Measurements from ENCODE around the gene CEP83.

CEP83 gene

DNA sequence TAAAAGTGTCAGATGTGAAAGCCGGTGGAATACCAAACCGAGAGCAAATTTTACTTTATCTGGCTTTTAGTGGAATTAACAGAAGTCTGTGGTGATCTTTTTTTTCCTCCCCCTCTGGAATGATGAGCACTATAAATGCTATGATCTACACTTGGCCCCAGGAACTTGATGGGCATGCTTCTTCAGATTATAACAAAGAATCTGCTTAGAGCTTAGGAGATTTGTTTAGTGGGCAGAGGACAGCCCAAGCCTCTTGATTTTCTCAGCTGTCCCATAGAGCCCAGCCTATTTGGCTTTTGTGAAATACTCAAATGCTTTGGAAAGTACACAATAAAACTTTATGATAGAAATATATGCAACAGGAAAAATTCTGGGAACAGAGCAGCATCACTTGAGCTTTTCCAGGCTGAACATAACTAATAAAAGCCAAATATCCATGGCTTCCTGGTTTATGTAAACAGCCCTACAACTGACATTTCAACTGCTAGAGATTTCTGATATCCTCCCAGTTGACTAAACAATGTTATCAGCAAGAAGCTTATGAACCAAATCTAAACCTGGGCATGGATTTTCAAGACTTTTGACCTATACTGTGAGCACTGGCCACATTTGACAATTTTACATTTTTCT is 161.7 kb downstream of the CEP83 start:
- no peaks in the 10 kb centered on the region for H3K4me1 ChIP-seq (ENCODE audit: control insufficient read depth, low read depth, low read length)
- H3K27me3 ChIP-seq (ENCODE audit: control insufficient read depth, insufficient read depth, low read length) = no peaks in the 10 kb centered on the region

DNA sequence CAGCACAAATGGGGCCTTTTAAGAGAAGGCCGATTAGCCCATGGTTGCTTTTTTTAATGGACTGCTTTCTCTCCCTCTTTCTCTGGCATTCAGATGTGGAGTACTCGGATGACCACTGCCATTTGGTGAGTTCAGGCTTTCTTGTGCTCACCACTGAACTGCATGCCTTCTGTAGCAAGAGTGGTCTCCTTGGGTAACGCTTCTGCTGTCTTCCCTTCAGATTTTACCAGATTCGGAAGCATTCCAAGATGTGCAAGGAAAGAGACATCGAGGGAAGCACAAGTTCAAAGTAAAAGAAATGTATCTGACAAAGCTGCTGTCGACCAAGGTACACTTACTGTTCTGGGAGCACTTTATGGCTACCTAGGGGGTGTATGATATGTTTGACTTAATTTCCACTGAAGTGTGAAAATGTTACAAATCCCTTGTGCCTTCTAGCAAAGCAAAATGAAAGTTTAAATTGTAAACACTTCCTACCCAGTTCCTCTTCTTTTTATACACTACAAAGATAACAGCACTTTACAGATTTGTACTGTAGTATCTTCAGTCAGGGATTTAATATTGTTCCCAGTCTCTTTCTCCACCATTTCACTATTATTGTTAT is 162.5 kb downstream of the CEP83 start:
- H3K9me3 ChIP-seq (ENCODE audit: control insufficient read depth, low read depth, low read length) = no peaks in the 10 kb centered on the region
- H3K4me1 ChIP-seq (ENCODE audit: control insufficient read depth, low read depth, low read length) = no peaks in the 10 kb centered on the region
- H3K4me3 ChIP-seq (ENCODE audit: low read length) = no peak overlapping the region
- no peak overlapping the region for H3K27ac ChIP-seq (ENCODE audit: low read length)
- H3K36me3 ChIP-seq (ENCODE audit: control insufficient read depth, low read depth, low read length) = no peaks in the 10 kb centered on the region
- H3K9ac ChIP-seq (ENCODE audit: low read length) = no peak overlapping the region
- H3K27me3 ChIP-seq (ENCODE audit: control insufficient read depth, insufficient read depth, low read length) = no peaks in the 10 kb centered on the region

More for the DNA sequence above, 161.7 kb downstream of the CEP83 start:
- H3K9me3 ChIP-seq (ENCODE audit: control insufficient read depth, low read depth, low read length) = no peaks in the 10 kb centered on the region
- H3K9ac ChIP-seq (ENCODE audit: low read length) = no peak overlapping the region
- no peak overlapping the region for H3K4me3 ChIP-seq (ENCODE audit: low read length)
- no peak overlapping the region for H3K27ac ChIP-seq (ENCODE audit: low read length)
- no peaks in the 10 kb centered on the region for H3K36me3 ChIP-seq (ENCODE audit: control insufficient read depth, low read depth, low read length)

GRCh38 chr12:94290353-94290752 is 169.3 kb downstream of the CEP83 start:
- Histone ChIP-seq H3K9ac (ENCODE audit: low read length) (no peak overlapping the region), H3K27ac (ENCODE audit: low read length) (no peak overlapping the region), H3K4me1 (ENCODE audit: control insufficient read depth, low read depth, low read length) (peaks cover 14% of the 10 kb centered on the region), H3K27me3 (ENCODE audit: control insufficient read depth, insufficient read depth, low read length) (no peaks in the 10 kb centered on the region), H3K4me3 (ENCODE audit: low read length) (no peak overlapping the region), H3K9me3 (ENCODE audit: control insufficient read depth, low read depth, low read length) (no peaks in the 10 kb centered on the region), H3K36me3 (ENCODE audit: control insufficient read depth, low read depth, low read length) (no peaks in the 10 kb centered on the region)

- no peaks in the 10 kb centered on the region for H3K27me3 ChIP-seq (ENCODE audit: control insufficient read depth, insufficient read depth, low read length)
- H3K36me3 ChIP-seq (ENCODE audit: control insufficient read depth, low read depth, low read length) = no peaks in the 10 kb centered on the region
- no peaks in the 10 kb centered on the region for H3K9me3 ChIP-seq (ENCODE audit: control insufficient read depth, low read depth, low read length)
- no peak overlapping the region for H3K9ac ChIP-seq (ENCODE audit: low read length)
- H3K27ac ChIP-seq (ENCODE audit: low read length) = no peak overlapping the region
- no peak overlapping the region for H3K4me3 ChIP-seq (ENCODE audit: low read length)
- H3K4me1 ChIP-seq (ENCODE audit: control insufficient read depth, low read depth, low read length) = peaks cover 14% of the 10 kb centered on the region
These were observed 170.0 kb downstream of the CEP83 start for GRCh38 chr12:94289461-94290312.

DNA sequence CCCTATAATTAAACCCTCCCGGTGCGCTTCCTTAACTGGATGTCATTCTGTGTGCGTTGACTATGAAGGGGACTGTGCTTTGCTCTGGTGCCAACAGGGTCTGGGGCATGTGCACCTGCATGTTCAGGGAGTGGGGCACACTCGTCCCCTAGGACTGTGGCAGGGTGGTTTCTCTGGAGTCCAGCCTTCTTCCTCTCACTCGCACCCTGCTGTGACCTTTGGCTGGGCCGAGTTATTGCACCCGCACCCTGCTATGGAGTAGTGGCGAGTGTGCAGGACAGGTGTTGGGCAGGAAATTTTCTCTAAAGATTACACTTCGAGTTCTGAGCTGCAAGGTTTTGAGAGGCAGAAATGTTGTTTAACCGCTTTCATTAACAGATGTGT is 172.4 kb downstream of the CEP83 start:
- peaks cover 14% of the 10 kb centered on the region for H3K4me1 ChIP-seq (ENCODE audit: control insufficient read depth, low read depth, low read length)
- H3K27ac ChIP-seq (ENCODE audit: low read length) = no peak overlapping the region
- no peak overlapping the region for H3K9ac ChIP-seq (ENCODE audit: low read length)
- H3K27me3 ChIP-seq (ENCODE audit: control insufficient read depth, insufficient read depth, low read length) = no peaks in the 10 kb centered on the region
- H3K4me3 ChIP-seq (ENCODE audit: low read length) = no peak overlapping the region
- H3K36me3 ChIP-seq (ENCODE audit: control insufficient read depth, low read depth, low read length) = no peaks in the 10 kb centered on the region
- H3K9me3 ChIP-seq (ENCODE audit: control insufficient read depth, low read depth, low read length) = no peaks in the 10 kb centered on the region

GRCh38 chr12:94286583-94287244 is 173.0 kb downstream of the CEP83 start:
- Histone ChIP-seq H3K27ac (ENCODE audit: low read length) (no peak overlapping the region), H3K4me3 (ENCODE audit: low read length) (no peak overlapping the region), H3K36me3 (ENCODE audit: control insufficient read depth, low read depth, low read length) (no peaks in the 10 kb centered on the region), H3K4me1 (ENCODE audit: control insufficient read depth, low read depth, low read length) (peaks cover 14% of the 10 kb centered on the region), H3K9me3 (ENCODE audit: control insufficient read depth, low read depth, low read length) (no peaks in the 10 kb centered on the region), H3K27me3 (ENCODE audit: control insufficient read depth, insufficient read depth, low read length) (no peaks in the 10 kb centered on the region), H3K9ac (ENCODE audit: low read length) (no peak overlapping the region)

DNA sequence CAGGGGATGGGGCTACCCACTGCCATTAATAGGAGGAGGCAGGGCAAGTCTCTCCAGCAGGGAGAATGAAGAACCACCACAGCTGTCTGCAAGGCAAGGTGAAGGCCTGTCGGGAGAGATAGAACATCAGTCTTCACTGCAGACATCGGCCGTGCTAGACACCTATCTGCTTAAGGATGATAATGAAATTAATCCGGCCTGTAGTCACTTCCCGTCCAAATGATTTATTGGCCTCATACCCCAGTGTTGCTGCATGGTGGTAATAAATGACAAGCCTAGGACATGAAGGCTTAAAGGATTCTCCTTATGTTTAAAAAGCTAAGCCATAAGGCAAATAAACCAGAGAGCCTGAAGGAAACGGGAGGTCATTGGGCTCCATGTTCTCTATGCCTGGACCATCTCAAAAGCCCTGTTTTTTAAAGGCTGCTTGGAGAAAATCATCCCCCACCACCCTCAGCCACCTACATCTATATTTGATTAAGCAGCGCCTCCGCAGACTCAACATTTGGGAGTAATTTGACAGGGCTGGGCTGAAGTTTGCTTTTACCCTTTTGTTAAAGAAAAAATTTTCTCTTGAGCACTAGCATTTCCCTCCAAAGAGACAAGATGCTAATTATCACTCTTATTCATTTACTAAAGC is 173.6 kb downstream of the CEP83 start:
- Histone ChIP-seq H3K4me1 (ENCODE audit: control insufficient read depth, low read depth, low read length) (peaks cover 14% of the 10 kb centered on the region), H3K9ac (ENCODE audit: low read length) (no peak overlapping the region), H3K4me3 (ENCODE audit: low read length) (no peak overlapping the region), H3K36me3 (ENCODE audit: control insufficient read depth, low read depth, low read length) (no peaks in the 10 kb centered on the region), H3K27ac (ENCODE audit: low read length) (no peak overlapping the region), H3K9me3 (ENCODE audit: control insufficient read depth, low read depth, low read length) (no peaks in the 10 kb centered on the region), H3K27me3 (ENCODE audit: control insufficient read depth, insufficient read depth, low read length) (no peaks in the 10 kb centered on the region)

DNA sequence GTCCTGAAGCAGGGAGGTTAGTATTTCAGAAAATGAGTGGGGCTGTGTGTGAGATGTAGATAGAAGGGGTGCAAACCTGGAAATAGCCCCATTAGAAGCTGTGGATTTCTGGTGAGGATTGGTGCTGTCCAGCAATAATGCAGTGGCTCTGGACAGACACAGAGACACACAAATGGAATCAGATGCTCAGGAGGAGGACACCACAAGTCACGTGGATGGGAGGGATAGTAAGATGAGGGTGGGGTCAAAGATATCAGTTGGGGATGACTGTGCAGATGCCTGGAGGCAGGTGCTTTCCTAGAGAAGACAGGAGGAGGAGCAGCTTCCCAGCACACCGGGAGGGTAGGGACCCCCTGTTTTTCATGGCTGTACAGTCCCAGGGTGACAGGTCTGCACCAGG is 174.8 kb downstream of the CEP83 start:
- Histone ChIP-seq H3K9me3 (ENCODE audit: control insufficient read depth, low read depth, low read length) (no peaks in the 10 kb centered on the region), H3K9ac (ENCODE audit: low read length) (no peak overlapping the region), H3K4me3 (ENCODE audit: low read length) (no peak overlapping the region), H3K36me3 (ENCODE audit: control insufficient read depth, low read depth, low read length) (no peaks in the 10 kb centered on the region), H3K27ac (ENCODE audit: low read length) (no peak overlapping the region), H3K4me1 (ENCODE audit: control insufficient read depth, low read depth, low read length) (peaks cover 14% of the 10 kb centered on the region), H3K27me3 (ENCODE audit: control insufficient read depth, insufficient read depth, low read length) (no peaks in the 10 kb centered on the region)

DNA sequence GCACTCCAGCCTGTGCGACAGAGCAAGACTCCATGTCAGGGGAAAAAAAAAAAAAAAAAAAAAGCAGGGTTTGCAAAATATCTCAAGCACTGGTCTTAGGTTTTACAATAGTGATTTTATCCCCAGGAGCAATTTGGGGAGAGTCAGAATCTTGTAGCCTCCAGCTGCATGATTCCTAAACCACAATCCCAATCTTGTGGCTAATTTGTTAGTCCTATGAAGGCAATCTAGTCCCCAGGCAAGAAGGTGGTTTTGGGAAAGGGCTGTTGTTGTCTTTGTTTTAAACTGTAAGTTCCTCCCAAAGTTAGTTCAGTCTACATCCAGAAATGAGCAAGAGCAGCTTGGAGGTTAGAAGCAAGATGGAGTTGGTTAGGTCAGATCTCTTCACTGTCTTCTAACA is 175.6 kb downstream of the CEP83 start:
- Histone ChIP-seq H3K9ac (ENCODE audit: low read length) (no peak overlapping the region), H3K9me3 (ENCODE audit: control insufficient read depth, low read depth, low read length) (no peaks in the 10 kb centered on the region), H3K4me1 (ENCODE audit: control insufficient read depth, low read depth, low read length) (peaks cover 14% of the 10 kb centered on the region), H3K27me3 (ENCODE audit: control insufficient read depth, insufficient read depth, low read length) (no peaks in the 10 kb centered on the region), H3K27ac (ENCODE audit: low read length) (no peak overlapping the region), H3K4me3 (ENCODE audit: low read length) (no peak overlapping the region), H3K36me3 (ENCODE audit: control insufficient read depth, low read depth, low read length) (no peaks in the 10 kb centered on the region)

DNA sequence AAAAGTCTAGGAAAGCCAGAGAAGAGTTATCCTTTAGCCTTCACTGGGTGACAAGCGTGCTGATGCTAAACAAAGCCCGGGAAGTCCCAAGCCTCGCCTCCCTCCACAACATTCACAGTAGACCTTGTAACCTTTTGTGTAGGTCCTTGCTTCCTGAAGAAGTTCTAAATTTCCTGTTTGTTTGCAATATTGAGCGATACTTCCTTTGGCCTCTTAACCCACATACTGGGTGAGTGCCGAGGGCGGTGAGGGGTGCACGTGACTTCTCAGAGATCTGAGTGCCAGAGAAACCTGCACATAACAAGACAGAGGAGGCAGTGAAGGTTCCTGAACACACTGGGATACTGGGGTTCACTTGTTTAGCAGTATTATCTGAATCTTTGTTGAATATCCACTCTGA is 177.0 kb downstream of the CEP83 start:
- Histone ChIP-seq H3K9ac (ENCODE audit: low read length) (no peak overlapping the region), H3K27ac (ENCODE audit: low read length) (no peak overlapping the region)

GRCh38 chr12:94280063-94280462 is 179.6 kb downstream of the CEP83 start:
- no peaks in the 10 kb centered on the region for H3K27me3 ChIP-seq (ENCODE audit: control insufficient read depth, insufficient read depth, low read length)
- no peak overlapping the region for H3K27ac ChIP-seq (ENCODE audit: low read length)
- H3K9me3 ChIP-seq (ENCODE audit: control insufficient read depth, low read depth, low read length) = no peaks in the 10 kb centered on the region
- H3K9ac ChIP-seq (ENCODE audit: low read length) = no peak overlapping the region
- no peaks in the 10 kb centered on the region for H3K4me1 ChIP-seq (ENCODE audit: control insufficient read depth, low read depth, low read length)
- no peak overlapping the region for H3K4me3 ChIP-seq (ENCODE audit: low read length)
- H3K36me3 ChIP-seq (ENCODE audit: control insufficient read depth, low read depth, low read length) = no peaks in the 10 kb centered on the region

More for the DNA sequence above, 177.0 kb downstream of the CEP83 start:
- Histone ChIP-seq H3K4me3 (ENCODE audit: low read length) (no peak overlapping the region), H3K9me3 (ENCODE audit: control insufficient read depth, low read depth, low read length) (no peaks in the 10 kb centered on the region), H3K27me3 (ENCODE audit: control insufficient read depth, insufficient read depth, low read length) (no peaks in the 10 kb centered on the region), H3K4me1 (ENCODE audit: control insufficient read depth, low read depth, low read length) (peaks cover 14% of the 10 kb centered on the region), H3K36me3 (ENCODE audit: control insufficient read depth, low read depth, low read length) (no peaks in the 10 kb centered on the region)
